IMR-90 (cell line): ENCODE measurements around the gene ZYG11A. TPM values are rescaled to one million over a fixed set of nuclear protein-coding genes. Genes with fewer than 3 reads are reported as not detected.

Experiments used
- ATAC-seq: fragments of 200-7000 bp; cut with Tn5 transposase; 2 replicates; pipeline ENCODE4 v1.9.1; 2020; ENCODE audit warnings: low read depth, mild to moderate bottlenecking, moderate library complexity
- BruUV-seq: library from RNA; stranded (reverse); fragments of 400-500 nt; replicated peaks from 2 replicates; lab custom pipeline; 2021; lab: Mats Ljungman, UMichigan
- CTCF ChIA-PET: fragments of 300-600 bp; formaldehyde crosslinking; extraction: SDS; loops from one replicate; lab custom pipeline; 2021; ENCODE audit warnings: antibody characterized with exemption; lab: Yijun Ruan, JAX
- POLR2A ChIA-PET: fragments of 300-600 bp; sonication (Branson Sonifier 250); formaldehyde crosslinking; loops from one replicate; lab custom pipeline; 2022; ENCODE audit warnings: antibody characterized with exemption; ENCODE audit not compliant: unreplicated experiment; lab: Charles Lee
- DNase-seq: peaks from one replicate; pipeline ENCODE4 v3.0.0; 2013
- H2AFZ ChIP-seq: replicated peaks from 2 replicates; pipeline ENCODE3; 2013; ENCODE audit warnings: low read length, mild to moderate bottlenecking; ENCODE audit not compliant: poor library complexity
- H2AK5ac ChIP-seq: 2 replicates; pipeline ENCODE4 v1.6.1; 2013; ENCODE audit warnings: low read depth, low read length, inconsistent platforms
- H2AK9ac ChIP-seq: replicated peaks from 2 replicates; pipeline ENCODE3; 2013; ENCODE audit warnings: mild to moderate bottlenecking, low read depth, low read length, moderate library complexity; ENCODE audit not compliant: poor library complexity
- H2BK120ac ChIP-seq: 2 replicates; pipeline ENCODE4 v1.6.1; 2013; ENCODE audit warnings: low read depth, low read length, inconsistent platforms
- H2BK15ac ChIP-seq: 3 replicates; pipeline ENCODE4 v1.6.1; 2013; ENCODE audit warnings: low read depth, low read length, inconsistent platforms
- H2BK20ac ChIP-seq: 2 replicates; pipeline ENCODE4 v1.6.1; 2013; ENCODE audit warnings: low read depth, mild to moderate bottlenecking, inconsistent platforms, low read length, moderate library complexity
- H2BK5ac ChIP-seq: 2 replicates; pipeline ENCODE4 v1.6.1; 2013; ENCODE audit warnings: mild to moderate bottlenecking, low read depth, low read length, inconsistent platforms; ENCODE audit not compliant: poor library complexity, severe bottlenecking
- H3K14ac ChIP-seq: replicated peaks from 2 replicates; pipeline ENCODE4 v1.6.1; 2013; ENCODE audit warnings: low read depth, low read length, inconsistent platforms
- H3K18ac ChIP-seq: 2 replicates; pipeline ENCODE4 v1.6.1; 2013; ENCODE audit warnings: low read depth, low read length, control low read depth
- H3K23ac ChIP-seq: 2 replicates; pipeline ENCODE4 v1.6.1; 2013; ENCODE audit warnings: low read depth, low read length, inconsistent platforms
- H3K27ac ChIP-seq: 2 replicates; pipeline ENCODE4 v1.5.1; 2013; ENCODE audit warnings: mild to moderate bottlenecking, control low read depth, low read length; ENCODE audit not compliant: insufficient read depth
- H3K27me3 ChIP-seq: 2 replicates; pipeline ENCODE4 v1.6.1; 2013; ENCODE audit warnings: low read length; ENCODE audit not compliant: control insufficient read depth, insufficient read depth
- H3K36me3 ChIP-seq: 2 replicates; pipeline ENCODE4 v1.6.1; 2013; ENCODE audit warnings: low read length, mixed read lengths; ENCODE audit not compliant: control insufficient read depth, insufficient read depth
- H3K4ac ChIP-seq: 2 replicates; pipeline ENCODE4 v1.6.1; 2013; ENCODE audit warnings: low read depth, low read length, inconsistent platforms
- H3K4me1 ChIP-seq: 2 replicates; pipeline ENCODE4 v1.6.1; 2013; ENCODE audit warnings: low read length, mixed read lengths; ENCODE audit not compliant: control insufficient read depth, insufficient read depth
- H3K4me2 ChIP-seq: 2 replicates; pipeline ENCODE4 v1.6.1; 2013; ENCODE audit warnings: low read depth, mild to moderate bottlenecking, control low read depth, low read length, moderate library complexity
- H3K4me3 ChIP-seq: 2 replicates; pipeline ENCODE4 v1.5.1; 2013; ENCODE audit warnings: low read depth, mild to moderate bottlenecking, control low read depth, low read length, moderate library complexity; ENCODE audit not compliant: insufficient read depth
- H3K56ac ChIP-seq: 2 replicates; pipeline ENCODE4 v1.6.1; 2013; ENCODE audit warnings: low read length, inconsistent platforms; ENCODE audit not compliant: insufficient read depth; ENCODE audit errors: extremely low read depth
- H3K79me1 ChIP-seq, 2 experiments: 2 replicates each; pipeline ENCODE4 v1.6.1; 2013; ENCODE audit warnings: low read length in 2 of 2, inconsistent platforms in 1 of 2, low read depth in 1 of 2
- H3K9ac ChIP-seq: 2 replicates; pipeline ENCODE4 v1.6.1; 2013; ENCODE audit warnings: low read depth, low read length, control low read depth
- H3K9me1 ChIP-seq: 2 replicates; pipeline ENCODE4 v1.6.1; 2013; ENCODE audit warnings: low read length, inconsistent platforms; ENCODE audit not compliant: insufficient read depth
- H3K9me3 ChIP-seq: 2 replicates; pipeline ENCODE4 v1.6.1; 2013; ENCODE audit warnings: low read length; ENCODE audit not compliant: control insufficient read depth, insufficient read depth
- H4K20me1 ChIP-seq: 2 replicates; pipeline ENCODE4 v1.6.1; 2013; ENCODE audit warnings: low read length, inconsistent platforms; ENCODE audit not compliant: insufficient read depth
- H4K5ac ChIP-seq: 2 replicates; pipeline ENCODE4 v1.6.1; 2013; ENCODE audit warnings: mild to moderate bottlenecking, low read depth, low read length, control low read depth
- H4K8ac ChIP-seq, 2 experiments: 2 replicates each; pipeline ENCODE4 v1.6.1; 2013; ENCODE audit warnings: low read depth in 2 of 2, low read length in 2 of 2, control low read depth in 1 of 2, inconsistent platforms in 1 of 2
- H4K91ac ChIP-seq: 2 replicates; pipeline ENCODE4 v1.6.1; 2013; ENCODE audit warnings: low read depth, low read length, inconsistent platforms; ENCODE audit not compliant: insufficient read depth
- BHLHE40 ChIP-seq: fragments of 150-350 bp; IDR thresholded peaks from 2 replicates; pipeline ENCODE4 v1.6.1; 2016; ENCODE audit warnings: mild to moderate bottlenecking, low read depth, low read length
- CEBPB ChIP-seq: IDR thresholded peaks from 2 replicates; pipeline ENCODE4 v1.6.1; 2012; ENCODE audit warnings: low read depth, low read length, improper control_type of control experiment
- CHD1 ChIP-seq: IDR thresholded peaks from 2 replicates; pipeline ENCODE4 v1.6.1; 2012; ENCODE audit warnings: low read depth, low read length, improper control_type of control experiment
- CTCF ChIP-seq: conservative IDR thresholded peaks from 2 replicates; pipeline ENCODE4 v1.5.1; 2012; ENCODE audit warnings: mild to moderate bottlenecking, low read depth, low read length, improper control_type of control experiment
- ELK1 ChIP-seq: fragments of 150-350 bp; IDR thresholded peaks from 2 replicates; pipeline ENCODE4 v1.6.1; 2016; ENCODE audit warnings: low read depth, mild to moderate bottlenecking, low read length, moderate library complexity, borderline replicate concordance
- FOS ChIP-seq: fragments of 150-350 bp; IDR thresholded peaks from 2 replicates; pipeline ENCODE4 v1.6.1; 2016; ENCODE audit warnings: low read depth, low read length
- MAZ ChIP-seq: IDR thresholded peaks from 2 replicates; pipeline ENCODE4 v1.6.1; 2012; ENCODE audit warnings: low read depth, mild to moderate bottlenecking, low read length, improper control_type of control experiment, moderate library complexity, borderline replicate concordance
- MXI1 ChIP-seq: IDR thresholded peaks from 2 replicates; pipeline ENCODE4 v1.6.1; 2012; ENCODE audit warnings: low read depth, mild to moderate bottlenecking, low read length, moderate library complexity, borderline replicate concordance
- NFE2L2 ChIP-seq: fragments of 150-350 bp; IDR thresholded peaks from 2 replicates; pipeline ENCODE4 v1.6.1; 2016; ENCODE audit warnings: low read depth, mild to moderate bottlenecking, low read length
- POLR2A ChIP-seq: IDR thresholded peaks from 2 replicates; pipeline ENCODE4 v1.6.1; 2012; ENCODE audit warnings: mild to moderate bottlenecking, low read depth, low read length
- RAD21 ChIP-seq: IDR thresholded peaks from 2 replicates; pipeline ENCODE4 v1.6.1; 2012; ENCODE audit warnings: low read length, improper control_type of control experiment
- RCOR1 ChIP-seq: IDR thresholded peaks from 2 replicates; pipeline ENCODE4 v1.6.1; 2012; ENCODE audit warnings: mild to moderate bottlenecking, low read length, improper control_type of control experiment; ENCODE audit not compliant: insufficient replicate concordance
- RFX5 ChIP-seq: IDR thresholded peaks from 2 replicates; pipeline ENCODE4 v1.8.0; 2012; ENCODE audit warnings: low read depth, mild to moderate bottlenecking, low read length, moderate library complexity
- SMC3 ChIP-seq: fragments of 150-350 bp; IDR thresholded peaks from 2 replicates; pipeline ENCODE4 v1.6.1; 2016; ENCODE audit warnings: low read depth, mild to moderate bottlenecking, antibody characterized with exemption, low read length, moderate library complexity
- USF2 ChIP-seq: fragments of 150-350 bp; IDR thresholded peaks from 2 replicates; pipeline ENCODE4 v1.6.1; 2017; ENCODE audit warnings: mild to moderate bottlenecking, antibody characterized with exemption, low read length, low read depth
- WGBS, 2 experiments: methylation state at CpG; one replicate each; pipeline versions ENCODE4 v1.1.5 to v1.1.7; 2013; ENCODE audit warnings: missing lambda C conversion rate in 2 of 2; ENCODE audit not compliant: insufficient read length in 1 of 2; ENCODE audit errors: extremely low coverage in 2 of 2; 5-methylcytosine and 5-hydroxymethylcytosine counted together
- dilution Hi-C: fragments of 300-500 bp; cut with HindIII; formaldehyde crosslinking; loops from one replicate; pipeline ENCODE4 v1.14.3; 2018; ENCODE audit warnings: low sequenced_read_pairs; ENCODE audit not compliant: unreplicated experiment
- in situ Hi-C: fragments of 300-500 bp; cut with MboI; formaldehyde crosslinking; loops from 3 replicates; pipeline ENCODE4 v1.14.3; 2019; ENCODE audit warnings: low sequenced_read_pairs, inconsistent platforms, mixed read lengths
- intact Hi-C: fragments of 100-400 bp; cut with micrococcal nuclease; formaldehyde crosslinking; loops from 2 replicates; pipeline ENCODE4 v1.10.0; 2022
- polyA plus RNA-seq, 3 experiments: library from polyadenylated mRNA; depleted of rRNA; stranded (reverse); fragments of >200 nt; gene quantifications; 2 replicates each; pipeline ENCODE4 v1.2.3, GENCODE V29; 2012; ENCODE audit warnings: low replicate concordance in 1 of 3
- total RNA-seq: library from RNA; depleted of rRNA; stranded (reverse); fragments of >200 nt; gene quantifications from 2 replicates; pipeline ENCODE4 v1.2.3, GENCODE V29; 2012

Gene ZYG11A
- total and polyA plus RNA-seq, 2 of the 4 experiments (the other 2 are of a cell fraction) = 0.63 to 2.0 TPM

- in situ Hi-C loops = no loop called here
- ATAC-seq (no peak), DNase-seq (no peak)
- Histone ChIP-seq H3K9me3 (no peaks in the 10 kb centered on the region), H3K4me3 (no peak overlapping the region), H2BK15ac (no peak overlapping the region), H3K9ac (no peak overlapping the region), H2BK120ac (no peak overlapping the region), H4K20me1 (no peaks in the 10 kb centered on the region), H2BK5ac (no peak overlapping the region), H3K9me1 (no peaks in the 10 kb centered on the region), H3K56ac (no peak overlapping the region), H2AFZ (no peak overlapping the region), H3K36me3 (peaks cover 3% of the 10 kb centered on the region; the same call in 1 of the 2 replicates), H3K14ac (no peak overlapping the region), H3K4me1 (no peaks in the 10 kb centered on the region), H3K4me2 (no peak overlapping the region), H2BK20ac (no peak overlapping the region), H3K27me3 (no peaks in the 10 kb centered on the region), H2AK5ac (no peak overlapping the region), H4K8ac (no peak overlapping the region), H3K4ac (no peak overlapping the region), H4K91ac (no peak overlapping the region), H4K5ac (no peak overlapping the region), H3K27ac (no peak overlapping the region), H3K18ac (no peak overlapping the region), H2AK9ac (no peak overlapping the region), H3K23ac (no peak overlapping the region), H3K79me1 (no peaks in the 10 kb centered on the region)
- WGBS, 2 experiments = 100% methylated on average over 3 of the region's 5 CpGs; no CpG with 5 or more reads in 1 of the 2 experiments
- dilution Hi-C loops = no loop called here
- intact Hi-C loops = no loop called here
- no TSS peak for BruUV-seq
- CTCF ChIA-PET = interaction anchor here (1.3 kb wide), 1 partner anchor 10 kb away, joined by 3 read pairs; no protein-coding TSS in a partner anchor
- POLR2A ChIA-PET = no interaction called here
- TF ChIP-seq RAD21 = no peak
- TF ChIP-seq ELK1 = no peak
- TF ChIP-seq CTCF = no peak
- TF ChIP-seq SMC3 = no peak
- TF ChIP-seq MAZ = no peak
- TF ChIP-seq CEBPB = no peak
- TF ChIP-seq NFE2L2 = no peak
- no peak for TF ChIP-seq USF2
- no peak for TF ChIP-seq CHD1
- no peak for TF ChIP-seq BHLHE40
- no peak for TF ChIP-seq RFX5
- TF ChIP-seq MXI1 = no peak
- no peak for TF ChIP-seq RCOR1
- TF ChIP-seq POLR2A = no peak
- TF ChIP-seq FOS = no peak
Measured at GRCh38 chr1:52892424-52893215, 50.1 kb downstream of the ZYG11A start.
